Measurements from ENCODE around the gene LMBRD2.

Gene LMBRD2

DNA sequence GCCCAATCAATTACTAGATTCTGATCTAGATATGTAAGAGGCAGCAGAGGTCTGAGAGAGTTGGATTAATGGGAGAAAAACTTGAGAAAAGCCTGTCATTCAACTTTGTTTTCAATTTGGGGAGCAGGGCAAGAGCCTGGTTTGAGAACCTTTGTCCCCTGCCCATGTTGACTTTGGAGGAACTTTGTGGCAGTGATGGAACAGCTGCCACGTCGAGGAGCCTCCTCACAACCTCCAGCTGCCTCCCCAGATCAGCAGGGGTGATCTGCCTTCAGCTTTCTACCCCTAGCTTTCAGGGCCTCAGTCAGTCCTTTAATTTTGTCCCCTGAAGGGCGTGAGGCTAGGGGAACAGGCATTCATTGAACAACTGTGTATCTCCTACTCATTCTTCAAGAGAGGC is 8.9 kb upstream of the LMBRD2 start:
- H3K27ac ChIP-seq: no peak overlapping the region
- TF ChIP-seq CTCF (IDR thresholded peaks at IDR 0.05) (no peak), ZFX (IDR thresholded peaks at IDR 0.05; ENCODE audit: borderline replicate concordance) (no peak)

DNA sequence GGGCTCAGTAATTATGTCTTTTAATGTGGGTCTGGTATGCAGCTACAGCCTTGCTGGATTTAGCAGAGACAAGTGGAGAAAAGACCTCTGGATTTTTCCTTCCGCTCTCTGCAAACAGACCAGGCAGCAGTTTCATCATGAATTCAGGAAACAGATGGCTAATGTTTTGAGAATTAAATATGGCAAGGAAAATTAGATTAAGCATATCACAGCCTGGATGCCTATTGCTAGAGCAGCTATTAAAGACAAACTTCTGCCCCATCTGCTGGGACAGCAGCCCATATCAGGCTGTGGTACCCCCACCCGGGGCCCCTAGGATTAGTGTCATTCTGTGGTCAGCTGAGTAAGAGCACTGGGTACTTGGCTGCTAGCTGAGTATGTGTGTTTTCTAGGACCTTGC is 6.5 kb upstream of the LMBRD2 start:
- TF ChIP-seq CTCF (IDR thresholded peaks at IDR 0.05): no peak
- no peak for TF ChIP-seq ZFX (IDR thresholded peaks at IDR 0.05; ENCODE audit: borderline replicate concordance)
- H3K27ac ChIP-seq: no peak overlapping the region

DNA sequence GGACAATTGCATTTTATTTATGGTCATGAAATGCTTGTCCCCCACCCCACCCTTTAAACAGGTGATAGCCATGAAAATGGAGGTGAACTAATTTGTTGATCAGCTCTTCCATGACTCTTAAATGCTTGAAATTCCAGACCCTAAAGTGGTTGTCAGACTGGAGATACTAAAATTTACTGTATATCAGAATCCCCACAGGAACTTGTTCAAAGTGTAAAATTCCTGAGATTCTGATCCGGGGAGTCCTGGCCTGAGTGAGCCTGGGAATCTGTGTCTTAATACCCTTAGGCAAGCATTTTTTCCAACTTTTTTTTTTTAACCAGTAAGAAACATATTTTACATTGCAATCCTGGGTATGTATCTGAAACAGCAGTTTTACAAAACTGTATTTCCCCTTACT is 4.9 kb upstream of the LMBRD2 start:
- no peak overlapping the region for H3K27ac ChIP-seq
- TF ChIP-seq ZFX (IDR thresholded peaks at IDR 0.05; ENCODE audit: borderline replicate concordance): no peak
- no peak for TF ChIP-seq CTCF (IDR thresholded peaks at IDR 0.05)

GRCh38 chr5:36156121-36156601 is 4.5 kb upstream of the LMBRD2 start:
- H3K27ac ChIP-seq: no peak overlapping the region
- TF ChIP-seq CTCF (IDR thresholded peaks at IDR 0.05) (no peak), ZFX (IDR thresholded peaks at IDR 0.05; ENCODE audit: borderline replicate concordance) (no peak)

DNA sequence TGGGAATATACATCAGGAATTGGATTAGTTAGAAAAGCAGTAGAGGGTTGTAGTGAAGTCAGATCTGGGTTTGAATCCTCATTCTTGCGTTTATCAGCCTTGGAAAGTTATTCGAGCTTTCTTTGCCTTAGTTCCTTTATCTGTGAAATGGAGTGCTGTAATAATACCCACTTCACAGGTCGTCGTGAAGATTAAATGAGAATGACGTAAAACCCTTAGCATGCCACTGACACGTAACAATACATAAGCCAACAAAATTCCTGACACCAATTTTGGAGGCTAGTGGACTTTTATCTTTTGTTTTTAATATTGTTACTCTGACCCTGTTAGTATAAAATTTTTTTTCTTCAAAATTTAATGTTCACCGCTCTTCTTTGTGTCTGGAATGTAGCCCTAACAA is 3.6 kb upstream of the LMBRD2 start:
- H3K27ac ChIP-seq: no peak overlapping the region
- TF ChIP-seq ZFX (IDR thresholded peaks at IDR 0.05; ENCODE audit: borderline replicate concordance): no peak
- no peak for TF ChIP-seq CTCF (IDR thresholded peaks at IDR 0.05)

DNA sequence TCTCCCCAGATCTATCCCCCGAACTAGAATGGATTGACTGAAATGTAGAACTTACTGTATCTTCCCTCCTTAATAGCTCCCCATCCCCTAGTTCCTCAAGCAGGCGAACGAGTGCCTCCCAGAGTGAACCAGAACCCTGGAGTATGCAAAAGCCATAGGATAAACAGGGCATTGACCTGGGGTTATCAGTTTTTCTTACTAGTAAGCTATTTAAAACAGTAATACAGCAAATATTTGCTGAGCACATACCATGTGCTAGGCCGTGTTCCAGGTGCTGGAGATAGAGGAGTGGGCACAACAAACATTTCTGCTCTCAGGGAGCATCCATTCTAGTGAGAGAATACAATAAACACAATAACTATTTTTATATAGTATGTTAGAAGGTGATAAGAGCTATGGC is 2.0 kb upstream of the LMBRD2 start:
- no peak overlapping the region for H3K27ac ChIP-seq
- TF ChIP-seq CTCF (IDR thresholded peaks at IDR 0.05) (no peak), ZFX (IDR thresholded peaks at IDR 0.05; ENCODE audit: borderline replicate concordance) (no peak)

GRCh38 chr5:36153298-36153677 is 1.6 kb upstream of the LMBRD2 start:
- no peak for TF ChIP-seq ZFX (IDR thresholded peaks at IDR 0.05; ENCODE audit: borderline replicate concordance)
- no peak overlapping the region for H3K27ac ChIP-seq

All from 22Rv1 (cell line).